Measurements from ENCODE around the gene MED25.

MED25 gene

GRCh38 chr19:49798574-49798973, 19.5 kb upstream of the MED25 start:
- DNase-seq (ENCODE audit: low read depth, low spot score): no peak

DNA sequence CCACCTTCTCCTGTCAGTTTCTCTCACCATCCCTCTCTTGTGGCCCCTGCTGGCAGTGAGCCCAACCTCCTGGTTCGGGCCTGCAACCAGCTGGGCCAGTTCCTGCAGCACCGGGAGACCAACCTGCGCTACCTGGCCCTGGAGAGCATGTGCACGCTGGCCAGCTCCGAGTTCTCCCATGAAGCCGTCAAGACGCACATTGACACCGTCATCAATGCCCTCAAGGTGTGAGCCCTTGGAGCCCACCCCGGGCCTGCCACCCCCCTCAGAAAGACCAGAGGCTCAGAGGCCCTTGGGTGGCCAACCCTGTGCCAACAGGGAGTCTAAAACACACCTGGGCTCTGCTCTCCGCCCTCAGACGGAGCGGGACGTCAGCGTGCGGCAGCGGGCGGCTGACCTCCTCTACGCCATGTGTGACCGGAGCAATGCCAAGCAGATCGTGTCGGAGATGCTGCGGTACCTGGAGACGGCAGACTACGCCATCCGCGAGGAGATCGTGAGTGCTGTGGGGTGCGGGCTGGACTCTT, 18.8 kb upstream of the MED25 start:
- no peak for DNase-seq (ENCODE audit: low read depth, low spot score)

- DNase-seq (ENCODE audit: low read depth, low spot score): no peak
These were observed 18.2 kb upstream of the MED25 start for GRCh38 chr19:49799798-49800376.

GRCh38 chr19:49800771-49801170, 17.3 kb upstream of the MED25 start:
- DNase-seq (ENCODE audit: low read depth, low spot score): no peak

DNA sequence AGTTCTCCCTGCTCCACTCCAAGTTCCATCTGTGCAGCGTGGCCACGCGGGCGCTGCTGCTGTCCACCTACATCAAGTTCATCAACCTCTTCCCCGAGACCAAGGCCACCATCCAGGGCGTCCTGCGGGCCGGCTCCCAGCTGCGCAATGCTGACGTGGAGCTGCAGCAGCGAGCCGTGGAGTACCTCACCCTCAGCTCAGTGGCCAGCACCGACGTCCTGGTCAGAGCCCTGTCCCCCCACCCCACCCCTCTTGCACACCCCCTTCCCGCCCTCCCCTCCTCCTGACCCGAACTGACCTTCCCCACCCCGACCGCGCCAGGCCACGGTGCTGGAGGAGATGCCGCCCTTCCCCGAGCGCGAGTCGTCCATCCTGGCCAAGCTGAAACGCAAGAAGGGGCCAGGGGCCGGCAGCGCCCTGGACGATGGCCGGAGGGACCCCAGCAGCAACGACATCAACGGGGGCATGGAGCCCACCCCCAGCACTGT, 16.6 kb upstream of the MED25 start:
- no peak for DNase-seq (ENCODE audit: low read depth, low spot score)

GRCh38 chr19:49801966-49802661, 16.0 kb upstream of the MED25 start:
- no peak for DNase-seq (ENCODE audit: low read depth, low spot score)

DNA sequence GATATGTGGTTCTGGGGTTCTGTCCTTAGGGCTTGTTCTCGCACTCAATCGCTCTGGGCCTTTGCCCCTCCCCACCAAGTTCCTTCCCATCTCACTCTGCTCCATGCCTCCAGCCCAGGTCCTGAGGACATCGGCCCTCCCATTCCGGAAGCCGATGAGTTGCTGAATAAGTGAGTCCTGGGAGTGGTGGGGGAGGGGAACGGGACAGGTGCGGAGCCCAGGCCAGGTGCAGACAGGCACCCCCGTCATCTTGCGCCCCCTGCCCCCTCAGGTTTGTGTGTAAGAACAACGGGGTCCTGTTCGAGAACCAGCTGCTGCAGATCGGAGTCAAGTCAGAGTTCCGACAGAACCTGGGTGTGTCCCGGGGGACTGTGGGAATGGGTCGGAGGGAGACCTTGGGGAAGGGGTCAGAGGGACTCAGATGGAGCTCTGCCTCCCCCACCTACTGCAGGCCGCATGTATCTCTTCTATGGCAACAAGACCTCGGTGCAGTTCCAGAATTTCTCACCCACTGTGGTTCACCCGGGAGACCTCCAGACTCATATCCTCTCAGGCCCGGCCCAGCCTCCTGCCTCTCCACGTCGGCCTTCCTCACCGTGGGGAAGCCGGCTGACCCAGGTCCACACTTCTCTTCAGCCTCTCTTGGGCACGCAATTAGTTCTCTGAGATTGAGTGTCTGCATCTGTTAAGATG, 15.1 kb upstream of the MED25 start:
- no peak for DNase-seq (ENCODE audit: low read depth, low spot score)

DNA sequence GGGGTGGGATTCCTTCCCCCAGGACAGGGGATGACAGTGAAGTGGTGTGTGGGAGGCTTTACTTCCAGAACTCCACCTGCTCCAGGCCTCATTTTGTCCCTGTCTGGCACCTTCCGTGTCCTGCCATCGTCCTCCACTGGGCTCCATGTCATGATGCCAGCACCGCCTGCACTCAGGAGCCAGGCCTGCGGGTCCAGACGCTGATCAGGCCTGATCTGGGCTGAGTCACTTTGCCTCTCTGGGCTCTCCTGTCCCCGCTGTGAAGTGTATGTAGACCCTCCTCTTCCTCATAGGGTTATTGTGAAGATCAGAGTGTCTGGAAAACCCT, 14.6 kb upstream of the MED25 start:
- DNase-seq (ENCODE audit: low read depth, low spot score): no peak

DNA sequence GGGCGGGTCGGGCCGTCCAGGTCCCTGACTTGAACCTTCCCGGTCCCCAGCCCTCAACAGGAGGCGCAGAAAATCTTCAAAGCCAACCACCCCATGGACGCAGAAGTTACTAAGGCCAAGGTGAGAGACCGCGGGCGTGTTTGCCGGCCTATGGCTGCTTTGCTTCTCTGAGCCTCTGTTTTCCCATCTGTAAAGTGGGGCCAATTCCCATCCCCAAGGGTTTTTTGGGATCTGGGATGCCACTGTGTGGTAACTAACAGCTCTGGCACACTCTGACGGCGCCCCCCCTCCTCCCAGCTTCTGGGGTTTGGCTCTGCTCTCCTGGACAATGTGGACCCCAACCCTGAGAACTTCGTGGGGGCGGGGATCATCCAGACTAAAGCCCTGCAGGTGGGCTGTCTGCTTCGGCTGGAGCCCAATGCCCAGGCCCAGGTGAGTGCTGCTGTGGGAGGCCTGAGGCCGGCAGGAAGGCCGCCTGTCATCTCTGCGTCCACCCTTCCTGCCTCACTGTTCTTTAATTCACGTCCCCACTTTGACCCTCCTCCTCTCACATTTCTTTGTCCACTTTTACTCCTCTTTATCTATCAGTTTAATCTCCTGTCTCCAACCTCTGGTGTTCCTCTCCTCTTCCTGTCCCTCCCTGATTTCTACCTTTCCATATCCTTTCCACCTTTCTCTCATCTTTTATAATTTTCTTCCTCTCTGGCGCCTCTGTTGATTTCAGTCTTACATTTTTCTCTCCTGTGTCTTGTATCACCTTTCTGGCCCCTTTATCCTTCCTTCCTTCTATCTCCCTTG, 12.1 kb upstream of the MED25 start:
- DNase-seq (ENCODE audit: low read depth, low spot score): no peak

DNA sequence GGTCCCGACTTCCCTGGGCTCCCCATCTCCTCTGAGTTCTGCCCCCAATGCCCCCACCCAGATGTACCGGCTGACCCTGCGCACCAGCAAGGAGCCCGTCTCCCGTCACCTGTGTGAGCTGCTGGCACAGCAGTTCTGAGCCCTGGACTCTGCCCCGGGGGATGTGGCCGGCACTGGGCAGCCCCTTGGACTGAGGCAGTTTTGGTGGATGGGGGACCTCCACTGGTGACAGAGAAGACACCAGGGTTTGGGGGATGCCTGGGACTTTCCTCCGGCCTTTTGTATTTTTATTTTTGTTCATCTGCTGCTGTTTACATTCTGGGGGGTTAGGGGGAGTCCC, 11.5 kb upstream of the MED25 start:
- no peak for DNase-seq (ENCODE audit: low read depth, low spot score)

DNA sequence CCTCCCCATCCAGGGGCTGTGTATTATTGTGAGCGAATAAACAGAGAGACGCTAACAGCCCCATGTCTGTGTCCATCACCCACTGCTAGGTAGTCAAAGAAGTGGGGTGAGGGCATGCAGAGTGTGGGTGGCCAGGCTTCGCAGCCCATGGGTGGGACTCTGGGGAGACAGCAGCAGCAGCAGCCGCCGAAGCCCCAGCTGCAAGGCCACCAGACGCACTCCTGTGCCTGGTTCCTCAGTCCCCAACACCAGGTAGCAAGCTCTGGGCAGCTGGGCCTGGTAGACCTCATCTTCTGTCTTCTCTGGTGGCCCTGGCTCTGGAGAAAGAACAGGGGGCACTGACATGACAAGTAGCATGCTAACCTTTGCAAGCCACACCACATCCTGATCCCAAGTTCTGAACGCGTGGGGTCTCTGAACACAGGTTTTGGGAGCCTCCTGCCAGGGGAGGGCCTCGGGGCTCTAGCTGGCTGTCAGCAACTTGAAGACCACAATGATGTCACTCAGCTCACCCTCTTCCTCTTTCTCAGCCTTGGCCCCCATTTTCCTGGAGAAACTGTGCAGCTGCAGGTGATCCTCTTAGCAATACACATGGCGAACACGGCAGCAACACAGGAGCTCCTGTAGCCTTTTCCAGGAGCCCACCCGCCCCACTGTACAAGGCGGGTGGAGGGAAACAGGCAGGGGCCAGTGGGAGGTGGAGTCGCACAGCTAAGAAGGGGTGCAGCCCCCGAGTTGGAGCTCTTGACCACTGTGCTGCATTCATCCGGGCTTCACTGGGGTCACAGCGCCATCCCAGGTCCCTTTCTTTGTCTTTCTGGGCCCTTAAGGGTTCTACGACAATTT, 10.8 kb upstream of the MED25 start:
- DNase-seq (ENCODE audit: low read depth, low spot score): no peak

DNA sequence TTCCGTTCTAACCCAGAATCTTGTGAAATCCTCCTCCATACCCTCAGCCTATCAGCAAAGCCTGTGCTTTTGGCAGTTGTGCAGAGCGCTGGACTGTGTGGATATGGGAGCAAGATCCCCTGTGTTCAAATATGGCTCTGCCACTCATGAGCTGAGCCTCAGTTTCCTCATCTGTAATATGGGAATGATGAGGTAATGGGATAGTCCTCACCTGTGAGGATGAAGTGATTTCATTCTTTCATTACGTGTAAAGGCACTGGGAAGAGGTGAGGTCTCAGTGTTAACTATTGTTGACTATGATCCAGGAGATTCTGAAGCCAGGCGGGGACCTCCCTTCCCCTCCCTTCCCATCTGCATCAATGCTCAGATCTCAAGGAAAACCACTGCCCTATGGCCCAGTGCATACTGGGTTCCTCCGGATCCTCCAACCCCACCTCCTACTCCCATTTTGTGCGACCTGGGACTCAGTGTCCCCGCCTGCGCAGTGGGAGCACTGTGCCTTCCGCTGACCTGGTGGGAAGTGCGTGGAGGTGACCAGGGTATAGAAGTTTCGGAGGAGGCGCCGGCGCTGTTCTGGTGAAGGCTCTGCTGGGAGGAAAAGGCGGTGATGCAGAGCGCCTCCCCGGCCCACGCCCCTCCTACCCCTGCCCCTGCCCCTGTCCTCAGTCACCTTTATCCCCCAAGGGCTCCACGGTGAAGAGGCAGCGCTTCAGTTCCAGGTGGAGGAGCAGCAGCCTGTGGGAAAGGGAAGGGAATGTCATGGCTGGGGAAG, 10.0 kb upstream of the MED25 start:
- no peak for DNase-seq (ENCODE audit: low read depth, low spot score)

DNA sequence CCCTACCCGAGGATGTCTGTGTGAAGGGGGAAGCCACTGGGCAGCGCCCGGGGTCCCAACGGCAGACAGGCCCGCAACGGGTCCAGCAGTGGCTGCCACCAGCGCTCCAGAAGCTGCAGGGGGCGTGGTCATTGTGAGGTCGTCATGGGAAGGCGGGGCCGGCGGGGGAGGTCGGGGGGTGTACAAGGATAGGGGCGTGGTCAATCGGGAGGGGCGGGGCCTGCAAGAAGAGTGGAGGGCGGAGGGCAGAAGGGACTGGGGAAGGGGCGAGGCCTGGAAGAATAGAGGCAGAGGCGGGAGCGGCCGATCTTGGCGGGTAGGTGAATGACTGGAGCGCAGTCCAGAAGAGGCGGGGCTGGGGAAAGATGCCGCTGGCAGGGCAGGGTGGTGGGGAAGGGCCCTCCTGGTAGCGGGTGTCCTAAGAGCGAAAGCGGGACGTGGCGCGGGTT, 9.4 kb upstream of the MED25 start:
- peak; percentile 66 for DNase-seq (ENCODE audit: low read depth, low spot score)

GRCh38 chr19:49809160-49809940, 8.7 kb upstream of the MED25 start:
- peak; percentile 22 for DNase-seq (ENCODE audit: low read depth, low spot score)

DNA sequence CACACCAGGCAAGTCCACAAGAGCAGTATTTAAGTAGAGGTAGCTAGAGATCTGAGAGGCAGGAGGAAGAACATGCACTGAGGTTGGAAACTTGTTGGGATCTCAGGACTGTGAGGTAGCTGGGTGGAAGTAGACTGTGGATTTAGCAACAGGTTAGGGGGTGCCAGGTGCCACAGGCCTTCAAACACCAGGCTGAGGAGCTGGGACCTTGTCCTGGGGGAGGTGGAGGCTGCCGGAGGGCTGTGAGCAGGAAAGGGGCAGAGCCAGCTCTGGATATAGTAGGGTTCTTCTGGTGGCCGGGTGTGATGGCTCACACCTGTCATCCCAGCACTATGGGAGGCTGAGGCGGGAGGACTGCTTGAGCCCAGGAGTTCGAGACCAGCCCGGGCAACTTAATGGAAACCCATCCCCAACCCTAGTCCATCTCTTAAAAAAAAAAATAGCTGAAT, 8.1 kb upstream of the MED25 start:
- DNase-seq (ENCODE audit: low read depth, low spot score): no peak

DNA sequence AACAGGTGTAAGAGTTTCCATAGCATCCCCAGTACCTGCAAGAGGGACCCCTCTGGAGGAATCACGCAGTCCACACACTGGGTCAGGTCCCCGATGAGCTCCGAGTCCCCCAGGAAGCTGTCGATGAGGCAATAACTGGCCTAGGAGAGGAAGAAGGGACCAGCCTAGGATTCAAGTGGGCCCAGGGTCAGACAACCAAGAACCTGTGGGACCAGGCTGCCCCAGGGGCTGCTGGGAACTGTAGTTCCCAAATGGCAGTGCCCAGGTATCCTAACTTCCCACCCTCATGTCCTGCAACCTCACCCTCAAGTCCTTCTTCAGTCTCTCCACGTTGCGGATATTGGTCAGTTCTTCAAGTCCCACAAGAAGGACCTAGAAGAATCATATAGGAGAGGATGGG, 6.8 kb upstream of the MED25 start:
- DNase-seq (ENCODE audit: low read depth, low spot score): no peak

DNA sequence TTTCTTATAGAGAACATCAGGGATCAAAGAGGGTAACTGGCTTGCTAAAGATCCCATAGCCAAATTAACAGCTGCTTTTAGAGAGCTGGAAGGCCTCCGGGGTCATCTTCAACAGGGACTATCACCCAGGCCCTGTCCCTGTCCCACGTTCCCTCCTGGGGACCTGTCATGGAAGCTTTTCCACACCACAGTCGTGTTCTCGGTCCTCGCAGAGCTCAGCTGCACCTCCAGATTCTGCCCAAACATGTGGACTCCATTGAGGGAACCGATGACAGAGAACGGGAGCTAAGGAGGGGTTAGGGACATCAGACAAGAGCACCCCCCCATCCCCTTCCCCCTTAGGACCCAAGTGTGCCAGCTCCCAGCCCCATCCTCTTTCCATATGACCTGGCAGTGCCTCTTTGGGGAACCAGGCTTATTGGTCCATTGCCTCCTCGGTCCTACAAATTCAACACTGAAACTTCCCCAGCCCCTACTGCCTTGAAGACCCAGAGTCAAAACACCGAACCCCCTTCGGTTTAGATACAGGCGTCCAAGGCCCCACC, 5.6 kb upstream of the MED25 start:
- DNase-seq (ENCODE audit: low read depth, low spot score): no peak

- DNase-seq (ENCODE audit: low read depth, low spot score): peak; percentile 77
These were observed 4.9 kb upstream of the MED25 start, which contains the start of gene FUZ for GRCh38 chr19:49812997-49813861. TSS of gene FUZ (minus strand) at chr19:49813292. CDS start at chr19:49813106, 186 bp downstream.
